Femur (tissue), 1 donor: ENCODE results near the gene ZNG1A.
"Not testable (repeated sequence)": the region's sequence is repeated elsewhere in the genome, so short reads cannot be mapped to it uniquely, and the experiment has no call there.

Experiments
- DNase-seq: peaks from one replicate; pipeline ENCODE4 v3.0.0-alpha.2; 2017

ZNG1A gene

GRCh38 chr9:93909-94308, 84.9 kb downstream of the ZNG1A start:
- DNase-seq: not testable (repeated sequence)

- not testable (repeated sequence) for DNase-seq
Measured at GRCh38 chr9:90851-91250, 88.0 kb downstream of the ZNG1A start.

GRCh38 chr9:88396-89037, 90.3 kb downstream of the ZNG1A start:
- not testable (repeated sequence) for DNase-seq

- DNase-seq: not testable (repeated sequence)
Measured at GRCh38 chr9:87860-88259, 91.0 kb downstream of the ZNG1A start.

GRCh38 chr9:87105-87504, 91.8 kb downstream of the ZNG1A start:
- DNase-seq: not testable (repeated sequence)

GRCh38 chr9:86697-87096, 92.2 kb downstream of the ZNG1A start:
- DNase-seq: not testable (repeated sequence)

- not testable (repeated sequence) for DNase-seq
Measured at GRCh38 chr9:82932-83689, 95.7 kb downstream of the ZNG1A start.

GRCh38 chr9:78333-78732, 100.5 kb downstream of the ZNG1A start:
- not testable (repeated sequence) for DNase-seq

GRCh38 chr9:76389-76788, 102.5 kb downstream of the ZNG1A start:
- DNase-seq: not testable (repeated sequence)

- not testable (repeated sequence) for DNase-seq
Measured at GRCh38 chr9:73900-74525, 104.8 kb downstream of the ZNG1A start.

- DNase-seq: peak; percentile 31
Measured at GRCh38 chr9:73076-73899, 105.6 kb downstream of the ZNG1A start.
